ENCODE data around the gene PIEZO1.
"Not testable (repeated sequence)": the region's sequence is repeated elsewhere in the genome, so short reads cannot be mapped to it uniquely, and the experiment has no call there.

Gene PIEZO1

DNA sequence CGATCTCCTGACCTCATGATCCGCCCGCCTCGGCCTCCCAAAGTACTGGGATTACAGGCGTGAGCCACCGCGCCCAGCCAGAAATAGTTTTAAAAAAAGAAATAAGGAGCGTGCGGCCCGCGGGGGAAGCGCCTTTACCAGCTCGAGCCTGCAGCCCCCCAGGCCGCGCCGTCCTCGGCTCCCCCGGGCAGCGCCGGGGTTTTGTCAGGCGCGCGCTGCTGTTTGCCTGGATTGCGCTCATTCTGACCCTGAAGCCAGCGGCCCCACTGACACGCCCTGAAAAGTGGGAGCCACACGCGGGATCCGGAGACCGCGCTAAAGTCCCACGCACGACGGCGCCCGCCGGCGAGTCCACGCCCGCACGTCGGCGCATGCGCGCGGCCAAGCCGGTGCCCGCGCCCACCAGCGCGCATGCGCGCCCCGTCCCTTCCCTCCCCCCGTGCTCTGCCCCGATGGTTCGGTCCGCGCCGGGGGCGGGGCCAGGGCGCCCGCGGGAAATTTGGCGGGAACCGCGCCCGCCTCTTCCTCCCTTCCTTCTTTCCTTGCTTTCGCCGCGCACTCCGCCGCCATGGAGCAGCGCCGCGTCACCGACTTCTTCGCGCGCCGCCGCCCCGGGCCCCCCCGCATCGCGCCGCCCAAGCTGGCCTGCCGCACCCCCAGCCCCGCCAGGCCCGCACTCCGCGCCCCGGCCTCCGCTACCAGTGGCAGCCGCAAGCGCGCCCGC is 18.4 kb upstream of the PIEZO1 start, which contains the start of gene CDT1:
CDT1 (plus strand) TSS at position 526 of the 724 bp plus-strand sequence; CDS start at position 569, 43 bp downstream.
- DNase-seq (ENCODE audit: low spot score), result peak; percentile 87

- no peak for DNase-seq (ENCODE audit: low spot score)
Measured at GRCh38 chr16:88800277-88800592, 15.2 kb upstream of the PIEZO1 start.

GRCh38 chr16:88799569-88800276 is 14.7 kb upstream of the PIEZO1 start:
- peak; percentile 68 for DNase-seq (ENCODE audit: low spot score)

DNA sequence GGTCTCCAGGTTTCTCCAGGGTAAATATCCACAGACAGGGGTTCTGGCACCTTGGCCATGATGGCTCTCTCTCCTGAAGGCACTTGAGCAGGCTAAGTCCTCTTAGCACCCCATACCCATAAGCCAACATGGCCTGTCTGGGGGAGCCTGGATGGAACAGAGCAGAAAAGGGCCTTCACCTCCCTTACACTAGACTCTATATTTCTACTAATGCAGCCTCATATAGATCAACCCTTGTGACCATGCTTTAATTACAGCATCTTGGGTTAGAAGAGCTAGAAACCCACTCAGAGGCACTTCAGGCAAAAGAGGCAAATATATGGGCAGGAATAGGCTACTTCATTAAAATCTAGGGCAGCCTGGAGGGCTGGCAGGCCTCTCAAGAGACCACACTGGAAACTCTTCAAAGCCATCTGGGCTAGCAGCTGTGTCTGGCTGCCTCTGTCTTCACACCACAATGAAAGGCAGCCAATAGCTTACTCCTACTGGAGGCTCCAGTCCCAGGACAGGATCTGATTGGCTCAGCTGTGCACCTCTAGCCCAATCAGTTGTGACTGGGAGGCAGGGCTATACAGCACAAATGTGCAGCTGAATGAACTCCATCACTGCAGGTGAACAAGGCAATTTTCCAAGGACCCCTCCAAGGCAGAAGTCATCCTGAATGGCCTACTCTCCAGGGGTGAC is 13.9 kb upstream of the PIEZO1 start:
- no peak for DNase-seq (ENCODE audit: low spot score)

DNA sequence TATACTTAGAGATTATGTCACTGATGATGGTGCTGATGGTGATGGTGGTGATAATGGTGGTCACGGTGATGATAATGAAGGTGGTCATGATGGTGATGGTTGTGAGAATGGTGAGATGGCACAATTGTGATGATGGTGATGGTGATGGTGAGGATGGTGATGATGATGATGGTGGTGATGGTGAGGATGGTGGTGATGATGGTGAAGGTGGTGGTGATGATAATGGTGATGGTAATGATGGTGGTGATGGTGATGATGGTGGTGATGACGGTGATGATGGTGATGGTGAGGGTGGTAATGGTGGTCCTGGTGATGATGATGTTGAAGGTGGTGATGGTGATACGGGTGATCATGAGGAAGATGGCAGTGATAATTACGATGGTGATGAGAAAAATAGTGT is 13.1 kb upstream of the PIEZO1 start:
- DNase-seq (ENCODE audit: low spot score), result no peak

DNA sequence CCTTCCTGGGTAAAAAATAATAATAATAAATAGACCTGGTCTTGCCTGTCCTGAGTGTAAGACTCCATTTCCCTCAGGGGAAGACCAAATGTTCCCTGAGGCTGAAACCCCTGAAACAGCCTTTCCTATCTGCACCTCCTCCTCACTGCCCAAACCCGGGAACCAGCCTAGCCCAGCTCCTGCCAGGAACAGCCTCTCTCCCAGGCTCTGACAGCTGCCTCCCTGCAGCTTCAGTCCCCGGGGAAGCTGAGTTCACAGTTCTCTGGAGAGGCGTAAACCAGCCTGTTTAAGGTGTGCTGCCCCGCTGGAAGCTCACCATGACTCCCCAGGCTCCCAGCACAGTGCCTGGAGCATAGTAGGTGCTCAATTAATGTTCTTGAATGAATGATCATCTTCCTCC is 11.3 kb upstream of the PIEZO1 start:
- no peak for DNase-seq (ENCODE audit: low spot score)

- no peak for DNase-seq (ENCODE audit: low spot score)
Measured at GRCh38 chr16:88793251-88793954, 8.4 kb upstream of the PIEZO1 start.

- no peak for DNase-seq (ENCODE audit: low spot score)
Measured at GRCh38 chr16:88792668-88793250, 7.7 kb upstream of the PIEZO1 start.

DNA sequence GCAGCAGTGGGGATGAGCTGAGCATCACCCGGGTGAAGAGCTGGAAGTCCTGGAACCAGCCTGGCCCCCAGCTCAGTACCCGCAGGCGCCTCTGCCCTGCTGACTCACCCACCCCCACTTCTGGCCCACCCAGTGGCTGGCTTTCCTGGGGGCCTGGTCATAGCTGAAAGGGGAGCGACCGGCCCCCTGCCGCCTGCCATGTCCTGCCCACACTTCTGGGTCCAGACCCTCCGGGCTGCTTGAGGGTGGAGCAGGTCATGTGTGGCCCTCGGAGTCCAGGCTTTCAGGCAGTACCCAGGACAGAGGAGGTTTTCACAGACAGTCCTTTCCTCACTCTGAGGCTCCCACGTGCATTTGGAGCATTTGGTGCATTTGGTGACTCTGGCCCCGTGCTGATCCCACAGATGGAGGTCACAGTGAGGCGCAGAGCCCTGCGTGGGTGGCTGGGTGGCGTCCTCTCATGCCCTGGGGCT is 7.1 kb upstream of the PIEZO1 start:
- no peak for DNase-seq (ENCODE audit: low spot score)

DNA sequence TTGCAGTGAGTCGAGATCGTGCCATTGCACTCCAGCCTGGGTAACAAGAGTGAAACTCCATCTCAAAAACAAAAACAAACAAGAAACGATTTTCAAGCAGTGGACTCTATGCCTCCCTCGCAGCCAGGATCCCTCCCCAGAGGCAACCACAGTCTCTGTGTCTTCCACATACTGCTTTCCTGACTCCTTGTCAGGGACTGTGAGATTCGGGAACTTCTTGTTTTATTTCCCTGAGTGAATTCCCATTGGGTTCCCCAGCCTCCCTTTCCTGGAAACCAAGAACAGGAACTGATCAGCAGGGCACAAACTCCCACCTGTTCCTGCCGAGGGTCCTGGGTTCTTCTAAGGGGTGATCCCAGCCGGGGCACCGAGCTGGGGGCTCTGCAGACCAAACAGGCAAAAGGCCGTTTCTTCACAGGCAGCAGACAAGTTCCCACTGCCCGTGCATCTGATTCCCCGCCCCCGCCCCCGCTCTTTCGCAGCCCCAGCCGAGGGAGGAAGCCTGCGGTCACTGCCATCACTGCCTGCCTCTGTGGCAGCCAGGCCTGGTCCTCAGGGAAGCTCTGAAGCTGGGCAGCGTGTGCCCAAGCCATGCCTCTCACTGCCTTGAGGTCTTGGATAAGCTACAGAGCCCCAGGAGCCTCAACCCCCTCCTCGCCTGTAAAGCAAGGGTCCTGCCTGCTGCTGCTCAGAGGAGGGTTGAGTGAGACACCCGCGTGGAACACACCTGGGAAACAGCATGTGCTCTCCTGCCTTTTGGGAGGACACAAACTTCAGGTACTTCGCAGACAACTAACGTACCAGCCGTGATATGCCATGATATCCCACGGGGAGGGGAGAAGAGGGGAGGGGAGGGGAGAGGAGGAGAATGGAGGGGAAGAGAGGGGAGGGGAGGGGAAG is 5.5 kb upstream of the PIEZO1 start:
- DNase-seq (ENCODE audit: low spot score), result no peak

DNA sequence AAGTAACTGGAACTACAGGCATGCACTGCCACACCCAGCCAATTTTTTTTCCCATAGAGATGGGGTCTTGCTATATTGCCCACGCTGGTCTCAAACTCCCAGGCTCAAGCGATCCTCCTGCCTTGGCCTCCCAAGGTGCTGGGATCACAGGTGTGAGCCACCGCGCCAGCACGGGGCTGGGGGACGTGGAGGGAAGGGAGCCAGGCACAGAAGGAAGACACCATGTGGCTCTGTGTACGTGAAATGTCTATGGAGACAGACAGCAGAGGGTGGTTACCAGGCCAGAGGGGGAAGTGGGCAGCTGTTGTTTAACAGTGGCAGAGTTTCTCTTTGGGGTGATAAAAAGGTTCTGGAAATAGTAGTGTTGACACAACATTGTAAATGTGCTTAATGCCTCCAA is 4.6 kb upstream of the PIEZO1 start:
- DNase-seq (ENCODE audit: low spot score), result no peak

DNA sequence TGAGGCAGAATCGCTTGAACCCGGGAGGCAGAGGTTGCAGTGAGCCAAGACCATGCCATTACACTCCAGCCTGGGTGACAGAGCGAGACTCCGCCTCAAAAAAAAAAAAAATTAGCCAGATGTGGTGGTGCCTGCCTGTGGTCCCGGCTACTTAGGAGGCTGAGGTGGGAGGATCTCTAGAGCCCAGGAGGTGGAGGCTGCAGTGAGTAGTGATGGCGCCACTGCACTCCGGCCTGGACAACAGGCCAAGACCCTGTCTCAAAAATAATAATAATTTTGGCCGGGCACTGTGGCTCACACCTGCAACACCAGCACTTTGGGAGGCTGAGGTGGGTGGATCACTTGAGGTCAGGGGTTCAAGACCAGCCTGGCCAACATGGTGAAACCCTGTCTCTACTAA is 3.7 kb upstream of the PIEZO1 start:
- not testable (repeated sequence) for DNase-seq (ENCODE audit: low spot score)

- DNase-seq (ENCODE audit: low spot score), result no peak
Measured at GRCh38 chr16:88787579-88788314, 2.7 kb upstream of the PIEZO1 start.

DNA sequence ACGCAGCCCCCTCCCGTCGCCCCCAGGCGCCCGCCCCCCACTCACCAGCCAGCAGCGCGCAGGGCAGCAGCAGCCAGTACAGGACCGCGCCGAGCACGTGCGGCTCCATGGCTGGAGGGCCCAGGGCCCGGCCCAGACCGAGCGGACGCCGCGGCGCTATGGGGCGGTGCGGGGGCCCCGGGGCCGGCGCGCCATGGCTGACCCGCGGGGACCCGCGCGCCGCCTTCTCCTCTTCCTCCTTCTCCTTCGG is 239 bp downstream of the PIEZO1 start:
- no peak for DNase-seq (ENCODE audit: low spot score)

GRCh38 chr16:88784074-88784855 is 755 bp downstream of the PIEZO1 start:
- DNase-seq (ENCODE audit: low spot score), result peak; percentile 70

DNA sequence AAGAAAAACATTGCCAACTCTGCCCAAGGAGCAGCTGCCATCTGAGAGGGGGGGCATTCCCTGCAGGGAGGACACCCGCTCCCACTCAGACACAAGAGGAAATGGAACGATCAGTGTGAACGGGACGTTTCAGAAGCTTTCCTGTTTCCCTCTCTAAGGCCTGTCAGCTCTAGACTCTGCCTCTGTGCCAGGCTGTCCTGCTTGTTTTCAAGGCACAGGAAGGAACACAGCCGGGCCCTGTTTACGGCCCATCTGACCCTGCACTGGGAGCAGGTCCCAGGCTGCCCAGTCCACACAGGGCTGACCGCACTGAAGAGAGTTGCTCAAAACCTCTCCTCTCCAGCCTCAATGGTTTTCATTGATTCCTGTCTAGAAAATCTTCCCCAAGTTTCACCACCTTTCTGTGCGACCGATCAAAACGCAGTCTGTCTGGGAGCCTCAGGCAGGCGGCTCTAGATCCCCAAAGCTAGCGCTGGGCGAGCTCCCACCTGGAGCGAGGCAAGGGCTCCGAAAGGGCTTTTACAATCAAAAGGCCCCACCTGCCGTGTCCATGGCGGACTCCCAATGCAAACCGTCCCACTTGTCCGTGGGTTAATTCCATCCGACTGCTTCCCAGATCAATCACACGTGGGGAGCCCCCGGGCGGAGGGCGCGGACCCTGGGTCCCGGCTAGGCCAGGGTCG is 1.5 kb downstream of the PIEZO1 start:
- no peak for DNase-seq (ENCODE audit: low spot score)

GRCh38 chr16:88782454-88783390 is 2.3 kb downstream of the PIEZO1 start:
- peak; percentile 49 for DNase-seq (ENCODE audit: low spot score)

Measured in hematopoietic multipotent progenitor cell treated with erythropoietin and hydrocortisone succinate and interleukin-3 and kit ligand, for 15 days (in vitro differentiated cells).